LNCAP (cell line): ENCODE results near the gene PTPRG.

Experiments used
- CTCF ChIP-seq: fragments of 450-650 bp; IDR thresholded peaks from 2 replicates; pipeline ENCODE4 v1.5.1; 2017; ENCODE audit warnings: mild to moderate bottlenecking

Gene PTPRG

GRCh38 chr3:61903074-61903473 lies 341.7 kb downstream of the PTPRG start:
- TF ChIP-seq CTCF: no peak

- no peak for TF ChIP-seq CTCF
Measured at GRCh38 chr3:61903931-61904657, 342.7 kb downstream of the PTPRG start.

GRCh38 chr3:61907210-61907795 lies 345.9 kb downstream of the PTPRG start:
- no peak for TF ChIP-seq CTCF

- TF ChIP-seq CTCF: no peak
Measured at GRCh38 chr3:61908382-61908781, 347.0 kb downstream of the PTPRG start.

- TF ChIP-seq CTCF: no peak
Measured at GRCh38 chr3:61910732-61911131, 349.4 kb downstream of the PTPRG start.

- TF ChIP-seq CTCF: no peak
Measured at GRCh38 chr3:61912158-61912557, 350.8 kb downstream of the PTPRG start.

GRCh38 chr3:61913701-61914100 lies 352.3 kb downstream of the PTPRG start:
- TF ChIP-seq CTCF: no peak
